Fibroblast of lung (primary cell): ENCODE data around the gene MEGF6. TPM values are rescaled to one million over a fixed set of nuclear protein-coding genes. Genes with fewer than 3 reads are reported as not detected.
"Not testable (repeated sequence)": the region's sequence is repeated elsewhere in the genome, so short reads cannot be mapped to it uniquely, and the experiment has no call there.

Source experiments
- DNase-seq, 2 donors: peaks; one replicate each; pipeline versions ENCODE4 v3.0.0 to v3.0.0-alpha.2; 2010; ENCODE audit warnings: low read depth in 2 of 2
- H2AFZ ChIP-seq: 2 replicates; pipeline ENCODE4 v1.5.1; 2012; ENCODE audit warnings: low read length, control low read depth, inconsistent platforms
- H3K27ac ChIP-seq: 2 replicates; pipeline ENCODE4 v1.5.1; 2011; ENCODE audit warnings: low read length, control low read depth; ENCODE audit not compliant: insufficient read depth
- H3K27me3 ChIP-seq: 2 replicates; pipeline ENCODE4 v1.5.1; 2011; ENCODE audit warnings: mild to moderate bottlenecking, low read length; ENCODE audit not compliant: control insufficient read depth, insufficient read depth
- H3K36me3 ChIP-seq: 2 replicates; pipeline ENCODE4 v1.5.1; 2011; ENCODE audit warnings: low read length; ENCODE audit not compliant: control insufficient read depth, insufficient read depth
- H3K4me1 ChIP-seq: 2 replicates; pipeline ENCODE4 v1.5.1; 2011; ENCODE audit warnings: low read length; ENCODE audit not compliant: control insufficient read depth, insufficient read depth; ENCODE audit errors: extremely low read depth
- H3K4me2 ChIP-seq: 2 replicates; pipeline ENCODE4 v1.5.1; 2011; ENCODE audit warnings: low read length, control low read depth; ENCODE audit not compliant: insufficient read depth; ENCODE audit errors: extremely low read depth
- H3K4me3 ChIP-seq, 4 experiments: fragments of 200-600 bp in 1 of 4; sonication (generic) in 1 of 4; replicated peaks in 1 of 4; 2 replicates each; pipeline ENCODE4 v1.5.1; 2011 to 2016; ENCODE audit warnings: low read length in 4 of 4, low read depth in 3 of 4, mild to moderate bottlenecking in 3 of 4, control low read depth in 2 of 4, inconsistent platforms in 1 of 4, mixed read lengths in 1 of 4; ENCODE audit not compliant: insufficient read depth in 1 of 4; ENCODE audit errors: control extremely low read depth in 1 of 4
- H3K79me2 ChIP-seq: 2 replicates; pipeline ENCODE4 v1.5.1; 2012; ENCODE audit warnings: mild to moderate bottlenecking, low read length, inconsistent platforms; ENCODE audit not compliant: control insufficient read depth, insufficient read depth
- H3K9ac ChIP-seq: 2 replicates; pipeline ENCODE4 v1.5.1; 2011; ENCODE audit warnings: mild to moderate bottlenecking, low read length, control low read depth; ENCODE audit not compliant: insufficient read depth
- H3K9me3 ChIP-seq: 2 replicates; pipeline ENCODE4 v1.5.1; 2012; ENCODE audit warnings: low read depth, low read length; ENCODE audit not compliant: control insufficient read depth, insufficient read depth
- H4K20me1 ChIP-seq: 2 replicates; pipeline ENCODE4 v1.5.1; 2011; ENCODE audit warnings: low read length; ENCODE audit not compliant: control insufficient read depth, insufficient read depth; ENCODE audit errors: extremely low read depth
- EZH2 ChIP-seq: IDR thresholded peaks from 2 replicates; pipeline ENCODE4 v1.5.1; 2012; ENCODE audit warnings: low read length, control low read depth, mild to moderate bottlenecking; ENCODE audit errors: missing control alignments
- polyA plus RNA-seq, 2 donors: library from polyadenylated mRNA; depleted of rRNA in 1 of 2; stranded (reverse) in 1 of 2; unstranded in 1 of 2; fragments of >200 nt; gene quantifications; 2 replicates each; pipeline ENCODE4 v1.2.1, GENCODE V29; 2011 to 2012; ENCODE audit warnings: missing spikeins in 1 of 2
- total RNA-seq: library from RNA; depleted of rRNA; stranded (reverse); fragments of >200 nt; gene quantifications from 2 replicates; pipeline ENCODE4 v1.2.1, GENCODE V29; 2014
- TF ChIP-seq, protein P1 (sequence below), 2 donors: IDR thresholded peaks in 1 of 2; conservative IDR thresholded peaks in 1 of 2; 1 replicate in 1 of 2; 2 replicates in 1 of 2; pipeline ENCODE4 v1.5.1; 2011 to 2012; ENCODE audit warnings: low read length in 2 of 2, control low read depth in 1 of 2, inconsistent platforms in 1 of 2, low read depth in 1 of 2, mild to moderate bottlenecking in 1 of 2

The MEGF6 gene
- total and polyA plus RNA-seq, 2 donors (not counting 1 experiment from before 2014, with no cell fraction given), result 1.6 to 11.6 TPM

DNA sequence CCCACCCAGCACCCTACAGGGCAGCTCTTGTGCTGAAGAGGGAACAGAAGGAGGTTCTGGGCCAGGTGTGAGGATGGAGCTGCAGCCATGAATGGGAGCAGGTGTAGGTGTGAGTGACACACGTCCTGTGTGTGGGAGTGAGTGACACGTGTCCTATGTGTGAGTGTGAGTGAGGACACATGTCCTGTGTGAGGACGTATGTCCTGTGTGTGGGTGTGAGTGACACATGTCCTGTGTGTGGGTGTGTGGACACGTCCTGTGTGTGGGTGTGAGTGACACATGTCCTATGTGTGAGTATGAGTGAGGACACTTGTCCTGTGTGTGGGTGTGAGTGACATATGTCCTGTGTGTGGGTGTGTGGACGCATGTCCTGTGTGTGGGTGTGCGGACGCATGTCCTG lies 26.4 kb downstream of the MEGF6 start:
- Histone ChIP-seq H3K4me2 (no peak overlapping the region), H3K36me3 (no peaks in the 10 kb centered on the region), H3K79me2 (no peaks in the 10 kb centered on the region), H3K27me3 (no peaks in the 10 kb centered on the region), H3K4me3 (no peak overlapping the region), H3K9me3 (no peaks in the 10 kb centered on the region), H3K9ac (no peak overlapping the region), H3K4me1 (no peaks in the 10 kb centered on the region), H4K20me1 (no peaks in the 10 kb centered on the region), H2AFZ (no peak overlapping the region), H3K27ac (no peak overlapping the region)
- DNase-seq, result no peak
- TF ChIP-seq, protein P1, sequence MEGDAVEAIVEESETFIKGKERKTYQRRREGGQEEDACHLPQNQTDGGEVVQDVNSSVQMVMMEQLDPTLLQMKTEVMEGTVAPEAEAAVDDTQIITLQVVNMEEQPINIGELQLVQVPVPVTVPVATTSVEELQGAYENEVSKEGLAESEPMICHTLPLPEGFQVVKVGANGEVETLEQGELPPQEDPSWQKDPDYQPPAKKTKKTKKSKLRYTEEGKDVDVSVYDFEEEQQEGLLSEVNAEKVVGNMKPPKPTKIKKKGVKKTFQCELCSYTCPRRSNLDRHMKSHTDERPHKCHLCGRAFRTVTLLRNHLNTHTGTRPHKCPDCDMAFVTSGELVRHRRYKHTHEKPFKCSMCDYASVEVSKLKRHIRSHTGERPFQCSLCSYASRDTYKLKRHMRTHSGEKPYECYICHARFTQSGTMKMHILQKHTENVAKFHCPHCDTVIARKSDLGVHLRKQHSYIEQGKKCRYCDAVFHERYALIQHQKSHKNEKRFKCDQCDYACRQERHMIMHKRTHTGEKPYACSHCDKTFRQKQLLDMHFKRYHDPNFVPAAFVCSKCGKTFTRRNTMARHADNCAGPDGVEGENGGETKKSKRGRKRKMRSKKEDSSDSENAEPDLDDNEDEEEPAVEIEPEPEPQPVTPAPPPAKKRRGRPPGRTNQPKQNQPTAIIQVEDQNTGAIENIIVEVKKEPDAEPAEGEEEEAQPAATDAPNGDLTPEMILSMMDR (conservative IDR thresholded peaks at IDR 0.05 in 1 of 2, IDR thresholded peaks at IDR 0.05 in 1 of 2; ENCODE audit: low read depth in 1 of 2, low read length in 2 of 2), result no peak

DNA sequence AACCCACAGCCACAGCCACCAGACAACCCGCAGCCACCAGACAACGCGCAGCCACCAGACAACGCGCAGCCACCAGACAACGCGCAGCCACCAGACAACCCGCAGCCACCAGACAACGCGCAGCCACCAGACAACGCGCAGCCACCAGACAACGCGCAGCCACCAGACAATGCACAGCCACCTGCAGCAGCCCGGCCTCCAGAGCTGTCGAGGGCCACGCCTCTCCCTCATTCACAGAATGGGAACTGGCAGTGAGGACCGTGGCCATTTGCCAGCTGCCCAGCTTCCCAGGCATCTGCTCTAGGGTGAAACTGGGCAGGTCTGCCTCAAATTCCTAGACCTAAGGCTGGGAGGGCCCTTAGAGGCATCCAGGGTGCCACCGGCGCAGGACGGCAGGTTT lies 27.6 kb downstream of the MEGF6 start:
- not testable (repeated sequence) for H2AFZ ChIP-seq, H3K27ac ChIP-seq, H3K4me1 ChIP-seq, H3K79me2 ChIP-seq, H3K4me3 ChIP-seq, H4K20me1 ChIP-seq, H3K4me2 ChIP-seq, H3K36me3 ChIP-seq, DNase-seq, H3K27me3 ChIP-seq, H3K9me3 ChIP-seq, H3K9ac ChIP-seq

DNA sequence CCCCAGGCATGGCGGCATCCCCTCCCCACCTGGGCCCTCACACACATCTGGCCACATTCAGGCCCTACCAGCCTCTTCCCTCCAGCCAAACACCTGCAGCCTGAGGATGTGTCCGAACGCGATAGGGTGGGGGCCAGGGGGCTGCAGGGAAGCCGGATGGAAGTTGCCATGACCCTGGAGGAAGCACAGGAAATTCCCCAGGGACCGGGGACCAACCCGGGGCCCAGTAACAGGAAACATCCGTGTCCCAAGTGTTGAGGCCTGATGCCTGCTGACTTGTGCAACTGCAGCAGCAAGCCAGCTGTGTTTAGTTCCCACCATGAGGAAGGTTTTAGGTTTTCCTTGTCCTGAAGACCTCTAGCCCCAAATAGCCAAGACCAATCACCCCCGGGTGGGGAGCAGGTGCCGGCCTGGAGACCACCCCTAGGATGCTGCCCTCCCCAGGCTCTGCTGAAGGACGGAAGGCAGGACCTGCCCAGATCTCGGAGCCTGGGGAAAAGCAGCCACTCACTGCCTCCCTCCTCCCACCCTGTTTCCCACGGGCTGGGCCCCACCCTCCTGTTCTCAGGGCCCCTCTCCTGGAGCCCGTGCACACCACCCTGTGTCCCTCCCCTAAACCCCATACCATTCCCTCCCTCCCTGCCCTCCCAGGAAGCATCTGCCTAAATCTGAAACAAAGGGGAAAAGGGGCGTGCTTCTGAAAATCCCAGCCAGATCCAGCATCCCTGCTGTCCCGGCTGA lies 29.8 kb downstream of the MEGF6 start:
- Histone ChIP-seq H3K4me3 (no peak overlapping the region), H4K20me1 (no peaks in the 10 kb centered on the region), H3K79me2 (no peaks in the 10 kb centered on the region), H2AFZ (no peak overlapping the region), H3K9ac (no peak overlapping the region), H3K9me3 (no peaks in the 10 kb centered on the region), H3K4me1 (no peaks in the 10 kb centered on the region), H3K4me2 (no peak overlapping the region), H3K27ac (no peak overlapping the region), H3K36me3 (no peaks in the 10 kb centered on the region), H3K27me3 (no peaks in the 10 kb centered on the region)
- TF ChIP-seq EZH2, result no peak
- TF ChIP-seq, protein P1 (conservative IDR thresholded peaks at IDR 0.05 in 1 of 2, IDR thresholded peaks at IDR 0.05 in 1 of 2; ENCODE audit: low read depth in 1 of 2, low read length in 2 of 2), result no peak
- no peak for DNase-seq
